Stimulated activated CD4-positive, alpha-beta T cell treated with anti-CD3 and anti-CD28 coated beads, Interleukin-12 subunit alpha, Interleukin-12 subunit beta, amount 100 ng/mL, for 24 hours (primary cell): ENCODE data around the gene SIK3.

Experiments used
- DNase-seq, 2 experiments: peaks; one replicate each; pipeline ENCODE4 v3.0.0-alpha.2; 2020; ENCODE audit warnings: low read depth in 2 of 2

Gene SIK3

GRCh38 chr11:116895048-116895757, 203.0 kb downstream of the SIK3 start:
- DNase-seq, result no peak

GRCh38 chr11:116893906-116894305, 204.3 kb downstream of the SIK3 start:
- no peak for DNase-seq

GRCh38 chr11:116893437-116893836, 204.8 kb downstream of the SIK3 start:
- no peak for DNase-seq

GRCh38 chr11:116892374-116892773, 205.9 kb downstream of the SIK3 start:
- DNase-seq, result no peak

GRCh38 chr11:116891746-116892145, 206.5 kb downstream of the SIK3 start:
- no peak for DNase-seq

GRCh38 chr11:116890607-116891006, 207.6 kb downstream of the SIK3 start:
- DNase-seq, result no peak

GRCh38 chr11:116890193-116890592, 208.0 kb downstream of the SIK3 start:
- no peak for DNase-seq

GRCh38 chr11:116888884-116889549, 209.2 kb downstream of the SIK3 start:
- DNase-seq, result no peak

GRCh38 chr11:116888024-116888423, 210.2 kb downstream of the SIK3 start:
- no peak for DNase-seq

- DNase-seq, result no peak
These were observed 212.1 kb downstream of the SIK3 start for GRCh38 chr11:116885951-116886655.

GRCh38 chr11:116882386-116882785, 215.8 kb downstream of the SIK3 start:
- DNase-seq, result no peak

- DNase-seq, result no peak
These were observed 217.1 kb downstream of the SIK3 start for GRCh38 chr11:116881143-116881542.

GRCh38 chr11:116879800-116880625, 218.2 kb downstream of the SIK3 start:
- DNase-seq, result no peak

- DNase-seq, result no peak
These were observed 221.6 kb downstream of the SIK3 start for GRCh38 chr11:116876656-116877055.

- no peak for DNase-seq
These were observed 223.0 kb downstream of the SIK3 start for GRCh38 chr11:116875194-116875593.

- DNase-seq, result no peak
These were observed 224.0 kb downstream of the SIK3 start for GRCh38 chr11:116874251-116874650.

- no peak for DNase-seq
These were observed 224.8 kb downstream of the SIK3 start for GRCh38 chr11:116873381-116873780.

- no peak for DNase-seq
These were observed 227.0 kb downstream of the SIK3 start for GRCh38 chr11:116871248-116871647.

- no peak for DNase-seq
These were observed 228.2 kb downstream of the SIK3 start for GRCh38 chr11:116870054-116870453.

GRCh38 chr11:116869610-116870009, 228.6 kb downstream of the SIK3 start:
- DNase-seq, result no peak

GRCh38 chr11:116868066-116868465, 230.2 kb downstream of the SIK3 start:
- DNase-seq, result no peak

- DNase-seq, result no peak
These were observed 230.6 kb downstream of the SIK3 start for GRCh38 chr11:116867619-116868018.
